ENCODE results near the gene RSPO4.
"Not testable (repeated sequence)": the region's sequence is repeated elsewhere in the genome, so short reads cannot be mapped to it uniquely, and the experiment has no call there.

Gene RSPO4

GRCh38 chr20:1001911-1002681 lies at the start of gene RSPO4:
Gene RSPO4, minus strand, starts transcription at chr20:1002311. Its CDS starts 147 bp downstream, at chr20:1002164.
- no peak for DNase-seq

GRCh38 chr20:1050440-1050839 lies 48.3 kb upstream of the RSPO4 start:
- no peak for DNase-seq

DNA sequence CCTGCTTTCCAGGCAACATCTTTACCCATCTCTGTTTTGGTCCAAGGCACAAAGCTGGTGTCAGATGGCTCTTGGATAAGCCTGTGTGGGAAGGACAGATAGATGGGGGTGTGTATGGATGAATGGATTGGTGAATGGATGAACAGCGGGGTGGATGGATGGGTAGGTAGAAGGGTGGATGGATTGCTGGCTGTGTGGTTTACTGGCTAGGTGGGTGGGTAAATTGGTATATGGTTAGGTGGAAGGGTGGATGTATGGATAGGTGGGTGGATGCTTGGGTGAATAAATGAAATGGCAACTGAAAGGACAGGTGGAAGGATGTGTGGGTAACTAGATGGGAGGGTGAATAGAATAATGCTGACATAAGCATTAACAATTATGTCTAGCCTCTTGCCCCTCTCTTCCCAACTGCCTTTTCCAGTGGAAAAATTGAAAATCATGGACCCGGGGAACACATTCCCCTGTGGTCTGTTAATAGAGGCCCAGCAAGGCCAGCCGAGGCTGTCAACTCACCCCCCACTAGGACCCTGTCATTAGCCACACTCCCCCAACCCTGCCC lies 43.8 kb upstream of the RSPO4 start:
- DNase-seq, result no peak

GRCh38 chr20:1041845-1042390 lies 39.8 kb upstream of the RSPO4 start:
- DNase-seq, result no peak

- no peak for DNase-seq
These were observed 36.1 kb upstream of the RSPO4 start for GRCh38 chr20:1038205-1038604.

DNA sequence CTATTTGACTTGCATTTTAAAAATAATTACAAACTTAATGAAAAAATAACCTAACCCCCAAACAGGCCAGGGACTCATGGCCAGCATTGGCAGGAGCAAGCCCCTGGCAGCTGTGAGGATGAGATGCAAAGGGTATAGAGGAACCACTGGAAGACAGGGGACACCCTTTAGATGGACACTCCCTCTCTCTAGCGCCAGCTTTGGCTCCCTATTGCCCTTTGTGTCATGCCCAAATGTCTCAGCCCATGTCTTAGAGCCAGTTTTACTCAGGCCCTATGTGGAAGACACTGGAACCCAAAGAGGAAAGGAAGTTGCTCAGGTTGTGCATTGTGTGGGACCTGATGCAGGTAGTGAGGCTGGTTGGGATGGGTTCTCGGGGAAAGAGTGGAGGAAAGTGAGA lies 34.9 kb upstream of the RSPO4 start:
- DNase-seq, result no peak

DNA sequence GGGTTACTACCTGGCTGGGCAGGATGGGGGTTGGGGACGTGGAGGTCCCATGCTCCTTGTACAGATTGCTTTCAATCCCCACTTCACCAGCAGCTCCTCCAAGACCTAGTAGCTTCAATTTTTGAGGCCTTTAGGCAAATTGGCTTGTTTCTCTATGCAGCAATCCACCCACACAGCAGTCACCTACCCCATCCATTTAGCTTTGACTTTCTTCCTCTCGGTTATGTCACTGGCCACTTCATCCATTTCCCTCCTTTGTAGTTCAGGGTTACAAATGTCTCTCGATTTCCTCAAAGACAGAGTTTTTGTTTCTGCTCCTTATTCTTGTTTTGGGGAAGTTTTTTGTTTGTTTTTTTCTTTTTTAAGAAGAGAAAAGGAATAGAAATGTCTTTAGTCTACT lies 33.4 kb upstream of the RSPO4 start:
- no peak for DNase-seq

- DNase-seq, result no peak
These were observed 32.3 kb upstream of the RSPO4 start for GRCh38 chr20:1034415-1034789.

GRCh38 chr20:1033751-1034414 lies 31.8 kb upstream of the RSPO4 start:
- no peak for DNase-seq

DNA sequence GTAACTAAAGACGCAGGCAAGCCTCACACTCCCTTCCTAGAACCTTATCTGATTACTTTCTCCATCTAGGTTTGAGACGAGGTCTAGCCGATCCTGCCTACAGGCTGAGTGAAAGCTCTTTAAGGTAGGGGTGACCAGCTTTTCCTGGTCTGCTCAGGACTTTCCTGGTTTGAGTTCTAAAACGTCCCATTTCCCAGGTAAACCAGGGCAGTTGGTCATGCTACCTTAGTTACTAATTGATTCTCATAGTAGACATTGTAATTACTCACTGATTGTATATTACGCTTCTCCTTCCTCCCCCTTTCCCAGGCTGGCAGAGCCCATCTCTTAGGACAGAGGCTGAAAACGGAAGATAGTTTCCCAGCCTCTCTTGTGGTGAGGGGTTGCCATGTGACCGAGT lies 27.9 kb upstream of the RSPO4 start:
- no peak for DNase-seq

DNA sequence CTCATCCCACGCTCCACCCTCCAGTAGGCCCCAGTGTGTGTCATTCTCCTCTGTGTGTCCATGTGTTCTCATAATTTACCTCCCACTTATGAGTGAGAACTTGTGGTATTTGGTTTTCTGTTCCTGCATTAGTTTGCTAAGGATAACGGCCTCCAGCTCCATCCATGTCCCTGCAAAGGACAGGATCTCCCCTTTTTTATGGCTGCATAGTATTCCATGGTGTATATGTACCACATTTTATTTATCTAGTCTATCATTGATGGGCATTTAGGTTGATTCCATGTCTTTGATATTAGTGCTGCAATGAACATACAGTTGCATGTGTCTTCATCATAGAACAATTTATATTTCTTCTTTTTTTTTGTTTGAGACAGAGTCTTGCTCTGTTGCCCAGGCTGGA lies 24.1 kb upstream of the RSPO4 start:
- not testable (repeated sequence) for DNase-seq

GRCh38 chr20:1022871-1023270 lies 20.8 kb upstream of the RSPO4 start:
- no peak for DNase-seq

- DNase-seq, result no peak
These were observed 18.5 kb upstream of the RSPO4 start for GRCh38 chr20:1020614-1021013.

GRCh38 chr20:1019344-1019743 lies 17.2 kb upstream of the RSPO4 start:
- no peak for DNase-seq

GRCh38 chr20:1017677-1018076 lies 15.6 kb upstream of the RSPO4 start:
- DNase-seq, result no peak

DNA sequence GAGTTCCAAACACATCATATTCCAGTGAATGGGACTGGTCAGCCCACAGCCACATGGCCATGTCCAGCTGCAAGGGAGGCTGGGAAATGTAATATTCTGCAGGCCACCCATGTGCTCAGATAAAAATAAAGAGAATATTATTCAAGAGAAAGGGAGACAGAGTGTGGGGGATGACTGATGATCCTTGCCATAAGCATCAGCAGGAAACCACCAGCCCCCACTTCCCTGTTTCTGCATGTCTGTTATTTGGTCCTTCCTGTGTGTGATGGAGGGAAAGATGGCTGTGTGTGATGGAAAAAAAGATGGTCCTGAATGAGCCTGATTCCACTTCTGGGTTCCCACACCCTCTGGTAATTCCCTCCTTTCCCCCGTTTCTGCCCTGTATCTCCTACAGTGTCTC lies 13.1 kb upstream of the RSPO4 start:
- no peak for DNase-seq

DNA sequence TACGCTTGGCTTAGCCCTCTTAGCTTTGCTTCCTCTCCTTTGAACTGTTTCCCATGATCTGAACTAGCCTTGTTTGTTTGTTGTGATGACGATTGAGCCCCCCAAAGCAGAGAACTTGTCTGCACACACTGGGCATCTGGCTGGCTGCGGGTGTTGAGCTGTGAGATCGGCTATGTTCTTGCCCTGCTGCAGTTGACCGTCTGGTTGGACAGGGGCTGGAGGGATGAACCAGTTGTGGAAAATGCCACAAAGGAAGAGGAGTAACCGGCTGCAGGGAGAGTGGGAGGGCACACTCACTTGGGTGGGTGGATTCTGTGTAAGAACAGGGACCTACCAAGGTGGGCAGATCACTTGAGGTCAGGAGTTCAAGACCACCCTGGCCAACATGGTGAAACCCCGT lies 12.4 kb upstream of the RSPO4 start:
- DNase-seq, result no peak

DNA sequence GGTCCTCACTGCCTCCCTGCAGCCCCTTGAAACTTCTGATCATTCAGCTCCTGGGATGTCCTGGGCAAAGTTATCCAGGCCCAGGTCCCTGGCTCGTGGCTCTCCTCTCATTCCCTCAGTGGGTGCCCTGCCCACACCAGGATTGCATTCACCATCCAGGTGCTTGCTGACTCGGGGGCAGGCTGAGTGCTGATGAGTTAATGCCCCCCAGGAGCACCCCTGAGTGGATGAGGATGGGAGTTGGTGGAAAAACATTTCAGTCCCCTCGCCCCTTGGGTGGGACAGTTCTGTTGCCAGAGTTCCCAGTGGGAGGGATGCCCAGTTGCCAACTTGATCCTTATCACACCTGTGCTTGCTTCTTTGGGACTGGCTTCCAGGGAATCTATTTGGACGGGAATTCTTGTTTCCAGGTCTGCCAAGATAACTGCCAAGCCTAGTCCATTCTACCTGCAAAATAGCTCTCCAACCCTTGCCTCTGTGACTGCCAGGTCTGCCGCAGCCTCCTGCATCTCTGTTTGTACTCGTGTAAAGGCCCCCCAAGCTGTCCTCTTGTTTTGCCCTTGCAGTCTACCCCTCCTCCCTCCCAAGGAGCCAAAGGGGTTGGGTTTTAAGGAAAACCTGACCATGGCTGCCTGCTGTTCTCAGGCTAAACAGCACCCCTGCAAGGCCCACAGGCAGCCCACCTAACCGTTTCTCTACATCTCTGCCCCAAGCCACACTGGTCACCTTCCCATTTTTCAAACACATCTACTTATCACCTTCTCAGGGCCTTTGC lies 11.6 kb upstream of the RSPO4 start:
- no peak for DNase-seq

- DNase-seq, result no peak
These were observed 10.5 kb upstream of the RSPO4 start for GRCh38 chr20:1012359-1013168.

DNA sequence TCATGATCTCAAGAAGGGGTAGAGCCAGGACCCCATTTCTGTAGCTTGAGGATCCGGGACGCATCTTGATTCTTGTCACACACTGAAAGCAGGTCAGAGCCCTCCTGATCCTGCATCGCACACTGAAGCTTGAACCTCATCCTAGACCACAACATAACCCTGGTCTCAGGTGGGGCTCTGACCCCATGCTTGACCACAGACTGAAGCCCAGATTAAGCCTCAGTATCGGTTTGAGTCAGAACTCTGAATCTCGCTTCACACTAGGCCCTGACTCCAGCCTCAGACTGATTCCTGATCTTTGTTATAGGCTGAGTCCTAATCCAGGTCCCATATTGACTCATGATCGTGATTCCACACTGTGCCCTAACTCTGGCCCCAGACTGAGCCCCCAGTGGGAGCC lies 8.5 kb upstream of the RSPO4 start:
- DNase-seq, result no peak

DNA sequence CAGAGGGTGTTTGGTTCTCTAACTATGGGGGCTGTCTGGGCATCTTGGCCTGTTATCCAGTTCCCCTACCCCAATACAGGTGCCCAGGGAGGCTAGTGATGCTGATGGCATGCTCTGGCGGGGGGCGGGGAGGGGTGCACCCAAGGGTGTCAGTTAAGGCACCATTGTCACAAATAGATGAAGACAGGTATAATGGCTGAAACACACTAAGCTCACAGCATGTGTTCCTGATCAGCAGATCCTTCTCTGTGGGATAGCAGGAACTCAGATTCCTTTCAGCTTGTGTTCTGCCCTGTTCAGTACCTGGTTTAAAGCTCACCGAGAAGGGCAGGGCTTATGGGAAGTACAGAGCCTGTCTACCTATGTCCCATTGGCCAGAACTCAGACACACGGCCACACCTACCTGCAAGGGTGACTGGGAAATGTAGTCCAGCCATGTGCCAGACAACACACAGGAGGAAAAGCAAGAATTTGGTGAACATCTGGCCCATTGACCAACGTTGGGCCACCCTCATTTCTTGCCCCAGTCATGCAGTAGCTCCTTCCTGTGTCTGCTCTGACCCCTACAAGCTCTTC lies 3.4 kb upstream of the RSPO4 start:
- DNase-seq, result no peak

Data from DMS79 (cell line).